ENCODE results near the gene EHMT2. TPM values are rescaled to one million over a fixed set of nuclear protein-coding genes. Genes with fewer than 3 reads are reported as not detected.

EHMT2 gene
- total RNA-seq, 1 experiment from 2014 or later: 65.7 TPM

DNA sequence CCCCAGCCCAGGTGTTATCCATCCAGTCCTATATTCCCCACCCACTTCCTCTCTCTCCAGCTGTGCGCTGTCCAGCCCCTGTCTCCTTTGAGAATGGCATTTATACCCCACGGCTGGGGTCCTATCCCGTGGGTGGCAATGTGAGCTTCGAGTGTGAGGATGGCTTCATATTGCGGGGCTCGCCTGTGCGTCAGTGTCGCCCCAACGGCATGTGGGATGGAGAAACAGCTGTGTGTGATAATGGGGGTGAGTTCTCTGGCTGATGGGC is 31.1 kb upstream of the EHMT2 start:
- H3K4me3 ChIP-seq (ENCODE audit: low read depth, low read length): no peak overlapping the region
- BruUV-seq (replicated peaks): no TSS peak
- no peaks in the 10 kb centered on the region; the same call in 1 of the 2 replicates for H3K36me3 ChIP-seq (ENCODE audit: control insufficient read depth, insufficient read depth, low read length)
- Mint-ChIP-seq H3K4me1 (ENCODE audit: low read depth, unreplicated experiment) (no peaks in the 10 kb centered on the region), H3K4me3 (ENCODE audit: unreplicated experiment) (no peak overlapping the region), H3K9me3 (ENCODE audit: unreplicated experiment) (no peaks in the 10 kb centered on the region), H3K27ac (ENCODE audit: unreplicated experiment) (no peak overlapping the region), H3K36me3 (ENCODE audit: insufficient read depth, unreplicated experiment) (no peaks in the 10 kb centered on the region), H3K27me3 (ENCODE audit: insufficient read depth, unreplicated experiment) (no peaks in the 10 kb centered on the region)
- ChIA-PET CTCF (no interaction called here), POLR2A (interaction anchor here (0.7 kb wide), 1 partner anchor 1783 kb away, joined by 3 read pairs; the partner anchor contains the start of gene UQCC2)
- H3K27me3 ChIP-seq (replicated peaks; ENCODE audit: control insufficient read depth, insufficient read depth, low read length): no peaks in the 10 kb centered on the region
- H3K4me1 ChIP-seq: peaks cover 3% of the 10 kb centered on the region; the same call in 1 of the 2 replicates
- no peak for DNase-seq
- no peaks in the 10 kb centered on the region for H3K9me3 ChIP-seq
- intact Hi-C loops (cut with micrococcal nuclease; ENCODE audit: unreplicated experiment): no loop called here
- TF ChIP-seq, protein P1, sequence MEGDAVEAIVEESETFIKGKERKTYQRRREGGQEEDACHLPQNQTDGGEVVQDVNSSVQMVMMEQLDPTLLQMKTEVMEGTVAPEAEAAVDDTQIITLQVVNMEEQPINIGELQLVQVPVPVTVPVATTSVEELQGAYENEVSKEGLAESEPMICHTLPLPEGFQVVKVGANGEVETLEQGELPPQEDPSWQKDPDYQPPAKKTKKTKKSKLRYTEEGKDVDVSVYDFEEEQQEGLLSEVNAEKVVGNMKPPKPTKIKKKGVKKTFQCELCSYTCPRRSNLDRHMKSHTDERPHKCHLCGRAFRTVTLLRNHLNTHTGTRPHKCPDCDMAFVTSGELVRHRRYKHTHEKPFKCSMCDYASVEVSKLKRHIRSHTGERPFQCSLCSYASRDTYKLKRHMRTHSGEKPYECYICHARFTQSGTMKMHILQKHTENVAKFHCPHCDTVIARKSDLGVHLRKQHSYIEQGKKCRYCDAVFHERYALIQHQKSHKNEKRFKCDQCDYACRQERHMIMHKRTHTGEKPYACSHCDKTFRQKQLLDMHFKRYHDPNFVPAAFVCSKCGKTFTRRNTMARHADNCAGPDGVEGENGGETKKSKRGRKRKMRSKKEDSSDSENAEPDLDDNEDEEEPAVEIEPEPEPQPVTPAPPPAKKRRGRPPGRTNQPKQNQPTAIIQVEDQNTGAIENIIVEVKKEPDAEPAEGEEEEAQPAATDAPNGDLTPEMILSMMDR (IDR thresholded peaks at IDR 0.05; ENCODE audit: insufficient read depth in 1 of 2, low read depth in 1 of 2, low read length in 1 of 2, severe bottlenecking in 1 of 2, unreplicated experiment in 1 of 2): no peak

DNA sequence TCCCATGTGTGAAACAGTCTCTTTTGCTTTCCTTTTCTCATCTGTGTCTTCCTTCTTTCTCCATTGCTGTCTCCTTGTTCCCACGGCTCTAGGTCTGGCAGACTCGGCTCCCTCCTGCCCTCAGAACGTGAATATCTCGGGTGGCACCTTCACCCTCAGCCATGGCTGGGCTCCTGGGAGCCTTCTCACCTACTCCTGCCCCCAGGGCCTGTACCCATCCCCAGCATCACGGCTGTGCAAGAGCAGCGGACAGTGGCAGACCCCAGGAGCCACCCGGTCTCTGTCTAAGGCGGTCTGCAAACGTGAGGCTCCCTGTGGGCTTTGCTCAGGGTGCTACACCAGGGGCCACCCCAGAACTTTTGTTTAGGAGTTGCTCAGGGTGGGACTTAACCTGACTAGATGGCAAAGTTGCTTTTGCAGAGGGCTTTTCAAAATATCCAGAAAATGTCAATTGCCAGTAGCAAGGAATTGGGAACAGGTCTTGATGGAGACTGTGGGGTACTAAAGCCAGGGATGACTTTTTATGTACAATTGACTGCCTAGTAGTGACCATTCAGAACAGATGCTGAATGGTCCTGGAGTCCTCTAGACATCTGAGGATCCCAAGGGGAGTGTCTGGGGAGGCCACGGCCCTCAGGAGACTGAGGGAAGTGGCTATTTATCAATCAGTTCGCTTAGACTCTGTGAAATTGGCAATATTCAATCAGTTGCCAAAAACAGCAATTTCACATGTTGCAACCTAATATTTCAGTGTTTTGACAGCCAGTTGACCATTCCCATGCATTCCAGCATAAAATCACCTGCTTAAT is 30.6 kb upstream of the EHMT2 start:
- intact Hi-C loops (cut with micrococcal nuclease; ENCODE audit: unreplicated experiment): no loop called here
- H3K27ac Mint-ChIP-seq (ENCODE audit: unreplicated experiment): no peak overlapping the region

DNA sequence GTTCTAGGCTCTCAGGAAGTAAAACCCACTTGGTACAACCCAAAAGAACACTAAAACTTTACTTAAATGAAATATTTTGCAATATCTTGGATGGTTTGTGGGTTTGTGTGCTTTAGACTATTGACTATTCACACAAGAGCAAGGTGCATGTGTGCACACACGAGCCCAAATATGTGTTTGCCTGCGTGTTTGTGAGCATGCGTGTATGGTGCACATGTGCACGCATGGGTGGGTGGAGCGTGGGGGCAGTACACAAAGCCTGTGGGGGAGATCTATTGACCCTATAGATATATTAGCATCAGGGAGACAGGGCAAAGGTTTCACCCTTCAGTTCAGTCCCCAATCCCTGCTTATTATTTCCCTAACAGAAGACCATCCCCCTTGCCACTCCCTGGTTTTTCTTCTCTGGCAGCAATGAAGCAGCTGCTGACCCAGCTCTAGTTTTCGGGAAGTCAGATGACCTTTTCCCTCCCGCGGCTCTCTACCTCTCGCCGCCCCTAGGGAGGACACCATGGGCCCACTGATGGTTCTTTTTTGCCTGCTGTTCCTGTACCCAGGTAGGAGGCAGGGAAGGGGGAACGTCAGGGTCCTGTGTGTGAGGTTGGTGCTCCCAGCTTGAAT is 29.9 kb upstream of the EHMT2 start, which contains the start of gene C2:
C2 (plus strand) TSS at position 476 of the 621 bp plus-strand sequence; CDS start at position 512, 36 bp downstream.
- Mint-ChIP-seq H3K4me1 (ENCODE audit: low read depth, unreplicated experiment) (no peaks in the 10 kb centered on the region), H3K27ac (ENCODE audit: unreplicated experiment) (no peak within 1 kb of the TSS), H3K36me3 (ENCODE audit: insufficient read depth, unreplicated experiment) (no peaks in the 10 kb centered on the region), H3K9me3 (ENCODE audit: unreplicated experiment) (no peaks in the 10 kb centered on the region), H3K4me3 (ENCODE audit: unreplicated experiment) (no peak within 1 kb of the TSS), H3K27me3 (ENCODE audit: insufficient read depth, unreplicated experiment) (no peaks in the 10 kb centered on the region)
- no peak for DNase-seq
- 0 out of 2 replicates have a peak within 1 kb of the TSS, but pooled peaks have one; percentile 11 for H3K4me3 ChIP-seq (ENCODE audit: low read depth, low read length)
- H3K9me3 ChIP-seq: no peaks in the 10 kb centered on the region
- BruUV-seq (replicated peaks): no TSS peak
- POLR2A ChIA-PET: no interaction called here
- no peaks in the 10 kb centered on the region; the same call in 1 of the 2 replicates for H3K36me3 ChIP-seq (ENCODE audit: control insufficient read depth, insufficient read depth, low read length)
- peaks cover 3% of the 10 kb centered on the region; the same call in 1 of the 2 replicates for H3K4me1 ChIP-seq
- CTCF ChIA-PET: no interaction called here
- intact Hi-C loops (cut with micrococcal nuclease; ENCODE audit: unreplicated experiment): no loop called here
- TF ChIP-seq, protein P1 (IDR thresholded peaks at IDR 0.05; ENCODE audit: insufficient read depth in 1 of 2, low read depth in 1 of 2, low read length in 1 of 2, severe bottlenecking in 1 of 2, unreplicated experiment in 1 of 2): no peak
- no peaks in the 10 kb centered on the region for H3K27me3 ChIP-seq (replicated peaks; ENCODE audit: control insufficient read depth, insufficient read depth, low read length)

More for the DNA sequence above, 30.6 kb upstream of the EHMT2 start:
- H3K36me3 ChIP-seq (ENCODE audit: control insufficient read depth, insufficient read depth, low read length): no peaks in the 10 kb centered on the region; the same call in 1 of the 2 replicates
- TF ChIP-seq, protein P1 (IDR thresholded peaks at IDR 0.05; ENCODE audit: insufficient read depth in 1 of 2, low read depth in 1 of 2, low read length in 1 of 2, severe bottlenecking in 1 of 2, unreplicated experiment in 1 of 2): no peak
- no peak for DNase-seq
- 0 out of 2 replicates have a peak overlapping the region, but pooled peaks have one; percentile 11 for H3K4me3 ChIP-seq (ENCODE audit: low read depth, low read length)
- ChIA-PET POLR2A (no interaction called here), CTCF (no interaction called here)
- H3K4me1 ChIP-seq: peaks cover 3% of the 10 kb centered on the region; the same call in 1 of the 2 replicates
- no peaks in the 10 kb centered on the region for H3K9me3 ChIP-seq
- no peaks in the 10 kb centered on the region for H3K4me1 Mint-ChIP-seq (ENCODE audit: low read depth, unreplicated experiment)
- no peak overlapping the region for H3K4me3 Mint-ChIP-seq (ENCODE audit: unreplicated experiment)
- no peaks in the 10 kb centered on the region for H3K36me3 Mint-ChIP-seq (ENCODE audit: insufficient read depth, unreplicated experiment)
- BruUV-seq (replicated peaks): no TSS peak
- no peaks in the 10 kb centered on the region for H3K9me3 Mint-ChIP-seq (ENCODE audit: unreplicated experiment)
- H3K27me3 ChIP-seq (replicated peaks; ENCODE audit: control insufficient read depth, insufficient read depth, low read length): no peaks in the 10 kb centered on the region
- H3K27me3 Mint-ChIP-seq (ENCODE audit: insufficient read depth, unreplicated experiment): no peaks in the 10 kb centered on the region

Measured in Caco-2 (cell line).